Activated CD8-positive, alpha-beta memory T cell treated with anti-CD3 and anti-CD28 coated beads, Interleukin-2, amount 10 ng/mL, durations not matched to agents 7 days and 5 days (primary cell): ENCODE measurements around the gene AURKAIP1. TPM values are rescaled to one million over a fixed set of nuclear protein-coding genes. Genes with fewer than 3 reads are reported as not detected.

Source experiments
- ATAC-seq: fragments of 150-1000 bp; cut with Tn5 transposase; one replicate; pipeline ENCODE4 v1.10.0; 2021; ENCODE audit warnings: moderate library complexity
- CTCF ChIA-PET: fragments of 350-600 bp; sonication (Branson Sonifier 250); formaldehyde crosslinking; loops from one replicate; lab custom pipeline; 2021; ENCODE audit warnings: antibody characterized with exemption; lab: Charles Lee
- DNase-seq: peaks from one replicate; pipeline ENCODE4 v3.0.0-alpha.2; 2020
- H3K27ac Mint-ChIP-seq: one replicate; pipeline ENCODE4 v1.8.0; 2021; ENCODE audit warnings: mild to moderate bottlenecking, mixed read lengths
- H3K27me3 Mint-ChIP-seq: one replicate; pipeline ENCODE4 v1.8.0; 2021; ENCODE audit warnings: mixed read lengths
- H3K36me3 Mint-ChIP-seq: one replicate; pipeline ENCODE4 v1.8.0; 2021; ENCODE audit warnings: mild to moderate bottlenecking, mixed read lengths
- H3K4me1 Mint-ChIP-seq: one replicate; pipeline ENCODE4 v1.8.0; 2021; ENCODE audit warnings: mixed read lengths
- H3K4me3 Mint-ChIP-seq: one replicate; pipeline ENCODE4 v1.8.0; 2021; ENCODE audit warnings: mild to moderate bottlenecking, moderate library complexity, mixed read lengths
- H3K9me3 Mint-ChIP-seq: one replicate; pipeline ENCODE4 v1.8.0; 2022; ENCODE audit warnings: low read depth, mixed read lengths
- total RNA-seq, 2 experiments: library from RNA; stranded (reverse); gene quantifications; one replicate each; pipeline ENCODE4 v1.2.3, GENCODE V29; 2021

AURKAIP1 gene
- total RNA-seq, 2 experiments from 2014 or later, result 139 to 141 TPM

- Mint-ChIP-seq H3K27ac (no peak overlapping the region), H3K4me1 (peaks cover 14% of the 10 kb centered on the region)
Measured at GRCh38 chr1:1342584-1343115, 32.4 kb downstream of the AURKAIP1 start.

GRCh38 chr1:1342061-1342562, 32.9 kb downstream of the AURKAIP1 start:
- CTCF ChIA-PET, result no interaction called here
- Mint-ChIP-seq H3K9me3 (peaks cover 3% of the 10 kb centered on the region), H3K4me3 (no peak overlapping the region), H3K27me3 (no peaks in the 10 kb centered on the region), H3K4me1 (peaks cover 10% of the 10 kb centered on the region), H3K27ac (no peak overlapping the region), H3K36me3 (peaks cover 12% of the 10 kb centered on the region)
- ATAC-seq (no peak), DNase-seq (no peak)

More at GRCh38 chr1:1342584-1343115, 32.4 kb downstream of the AURKAIP1 start:
- DNase-seq (no peak), ATAC-seq (no peak)
- CTCF ChIA-PET, result interaction anchor here (1.4 kb wide), 1 partner anchor 29 kb away, joined by 4 read pairs; no protein-coding TSS in a partner anchor
- Mint-ChIP-seq H3K36me3 (peaks cover 12% of the 10 kb centered on the region), H3K9me3 (peaks cover 3% of the 10 kb centered on the region), H3K27me3 (no peaks in the 10 kb centered on the region), H3K4me3 (no peak overlapping the region)

GRCh38 chr1:1341549-1342021, 33.4 kb downstream of the AURKAIP1 start:
- Mint-ChIP-seq H3K4me3 (no peak overlapping the region), H3K27me3 (no peaks in the 10 kb centered on the region), H3K27ac (no peak overlapping the region), H3K9me3 (peaks cover 3% of the 10 kb centered on the region), H3K4me1 (peaks cover 4% of the 10 kb centered on the region), H3K36me3 (peaks cover 12% of the 10 kb centered on the region)
- no peak for ATAC-seq
- DNase-seq, result no peak
- CTCF ChIA-PET, result no interaction called here

GRCh38 chr1:1340791-1341548, 34.0 kb downstream of the AURKAIP1 start:
- CTCF ChIA-PET, result no interaction called here
- Mint-ChIP-seq H3K9me3 (peaks cover 3% of the 10 kb centered on the region), H3K36me3 (peaks cover 12% of the 10 kb centered on the region), H3K27me3 (no peaks in the 10 kb centered on the region), H3K4me1 (peaks cover 2% of the 10 kb centered on the region), H3K27ac (no peak overlapping the region), H3K4me3 (no peak overlapping the region)
- ATAC-seq (no peak), DNase-seq (no peak)

- no peak for DNase-seq
- Mint-ChIP-seq H3K36me3 (peaks cover 12% of the 10 kb centered on the region), H3K27me3 (no peaks in the 10 kb centered on the region), H3K4me1 (peaks cover 2% of the 10 kb centered on the region), H3K4me3 (no peak overlapping the region), H3K9me3 (peaks cover 3% of the 10 kb centered on the region), H3K27ac (no peak overlapping the region)
- ATAC-seq, result no peak
- CTCF ChIA-PET, result interaction anchor here (1.4 kb wide), 1 partner anchor 32 kb away, joined by 3 read pairs; no protein-coding TSS in a partner anchor
Measured at GRCh38 chr1:1340185-1340584, 34.8 kb downstream of the AURKAIP1 start.

GRCh38 chr1:1338278-1338677, 36.7 kb downstream of the AURKAIP1 start:
- Mint-ChIP-seq H3K4me1 (no peaks in the 10 kb centered on the region), H3K36me3 (peaks cover 12% of the 10 kb centered on the region), H3K9me3 (peaks cover 3% of the 10 kb centered on the region), H3K27me3 (no peaks in the 10 kb centered on the region), H3K4me3 (no peak overlapping the region), H3K27ac (no peak overlapping the region)
- CTCF ChIA-PET, result no interaction called here
- DNase-seq (no peak), ATAC-seq (no peak)

GRCh38 chr1:1337793-1338147, 37.2 kb downstream of the AURKAIP1 start:
- Mint-ChIP-seq H3K27me3 (no peaks in the 10 kb centered on the region), H3K27ac (no peak overlapping the region), H3K9me3 (peaks cover 3% of the 10 kb centered on the region), H3K36me3 (peaks cover 12% of the 10 kb centered on the region), H3K4me3 (no peak overlapping the region), H3K4me1 (no peaks in the 10 kb centered on the region)
- no peak for DNase-seq
- peak; percentile 71 for ATAC-seq
- CTCF ChIA-PET, result no interaction called here

- peaks cover 3% of the 10 kb centered on the region for H3K9me3 Mint-ChIP-seq
- H3K4me1 Mint-ChIP-seq, result no peaks in the 10 kb centered on the region
- H3K36me3 Mint-ChIP-seq, result peaks cover 12% of the 10 kb centered on the region
- CTCF ChIA-PET, result no interaction called here
- no peak overlapping the region for H3K4me3 Mint-ChIP-seq
- no peak for DNase-seq
- no peaks in the 10 kb centered on the region for H3K27me3 Mint-ChIP-seq
- no peak overlapping the region for H3K27ac Mint-ChIP-seq
- ATAC-seq, result no peak
Measured at GRCh38 chr1:1336931-1337792, 37.8 kb downstream of the AURKAIP1 start.

GRCh38 chr1:1336446-1336845, 38.6 kb downstream of the AURKAIP1 start:
- ATAC-seq, result no peak
- no peaks in the 10 kb centered on the region for H3K4me1 Mint-ChIP-seq
- H3K36me3 Mint-ChIP-seq, result peaks cover 11% of the 10 kb centered on the region
- no peak for DNase-seq
- no peaks in the 10 kb centered on the region for H3K27me3 Mint-ChIP-seq
- CTCF ChIA-PET, result no interaction called here
- H3K4me3 Mint-ChIP-seq, result no peak overlapping the region
- H3K9me3 Mint-ChIP-seq, result peaks cover 3% of the 10 kb centered on the region
- no peak overlapping the region for H3K27ac Mint-ChIP-seq

- H3K27ac Mint-ChIP-seq, result no peak overlapping the region
- no peaks in the 10 kb centered on the region for H3K4me1 Mint-ChIP-seq
Measured at GRCh38 chr1:1335792-1336248, 39.2 kb downstream of the AURKAIP1 start.

GRCh38 chr1:1335283-1335682, 39.7 kb downstream of the AURKAIP1 start:
- no peaks in the 10 kb centered on the region for H3K4me1 Mint-ChIP-seq
- no peak for ATAC-seq
- no peaks in the 10 kb centered on the region for H3K9me3 Mint-ChIP-seq
- DNase-seq, result no peak
- H3K36me3 Mint-ChIP-seq, result no peaks in the 10 kb centered on the region
- CTCF ChIA-PET, result no interaction called here
- H3K27ac Mint-ChIP-seq, result no peak overlapping the region
- H3K27me3 Mint-ChIP-seq, result no peaks in the 10 kb centered on the region
- H3K4me3 Mint-ChIP-seq, result no peak overlapping the region

More at GRCh38 chr1:1335792-1336248, 39.2 kb downstream of the AURKAIP1 start:
- no peak overlapping the region for H3K4me3 Mint-ChIP-seq
- no peak for DNase-seq
- ATAC-seq, result no peak
- H3K36me3 Mint-ChIP-seq, result peaks cover 5% of the 10 kb centered on the region
- H3K27me3 Mint-ChIP-seq, result no peaks in the 10 kb centered on the region
- peaks cover under 1% of the 10 kb centered on the region for H3K9me3 Mint-ChIP-seq
- CTCF ChIA-PET, result no interaction called here

GRCh38 chr1:1334835-1335234, 40.2 kb downstream of the AURKAIP1 start:
- CTCF ChIA-PET, result no interaction called here
- no peaks in the 10 kb centered on the region for H3K4me1 Mint-ChIP-seq
- no peaks in the 10 kb centered on the region for H3K27me3 Mint-ChIP-seq
- no peak for ATAC-seq
- H3K36me3 Mint-ChIP-seq, result no peaks in the 10 kb centered on the region
- no peak overlapping the region for H3K27ac Mint-ChIP-seq
- H3K4me3 Mint-ChIP-seq, result no peak overlapping the region
- DNase-seq, result no peak
- peaks cover 2% of the 10 kb centered on the region for H3K9me3 Mint-ChIP-seq

- H3K4me1 Mint-ChIP-seq, result no peaks in the 10 kb centered on the region
- peaks cover 3% of the 10 kb centered on the region for H3K9me3 Mint-ChIP-seq
- DNase-seq (no peak), ATAC-seq (no peak)
- no peak overlapping the region for H3K27ac Mint-ChIP-seq
- no peak overlapping the region for H3K4me3 Mint-ChIP-seq
- no peaks in the 10 kb centered on the region for H3K27me3 Mint-ChIP-seq
- CTCF ChIA-PET, result no interaction called here
- no peaks in the 10 kb centered on the region for H3K36me3 Mint-ChIP-seq
Measured at GRCh38 chr1:1333551-1334241, 41.3 kb downstream of the AURKAIP1 start.
